OCI-LY7 (cell line): ENCODE results near the gene MYOF. TPM values are rescaled to one million over a fixed set of nuclear protein-coding genes. Genes with fewer than 3 reads are reported as not detected.

Source experiments
- BruUV-seq: library from RNA; stranded (reverse); fragments of 400-500 nt; replicated peaks from 2 replicates; lab custom pipeline; 2021; lab: Mats Ljungman, UMichigan
- CTCF ChIA-PET: fragments of 300-600 bp; sonication (Branson Sonifier 250); formaldehyde crosslinking; loops from one replicate; lab custom pipeline; 2022; ENCODE audit warnings: antibody characterized with exemption; ENCODE audit not compliant: unreplicated experiment; lab: Charles Lee
- POLR2A ChIA-PET: fragments of 300-600 bp; sonication (Branson Sonifier 250); formaldehyde crosslinking; loops from one replicate; lab custom pipeline; 2022; ENCODE audit warnings: antibody characterized with exemption; lab: Charles Lee
- DNase-seq: peaks from one replicate; pipeline ENCODE4 v3.0.0-alpha.2; 2015; ENCODE audit warnings: low spot score
- H2AFZ ChIP-seq: fragments of 200-600 bp; sonication (generic), shearing (Covaris generic); 2 replicates; pipeline ENCODE4 v1.6.1; 2014; ENCODE audit warnings: mild to moderate bottlenecking, antibody characterized with exemption, low read length, moderate library complexity
- H3K27ac ChIP-seq: fragments of 200-600 bp; sonication (generic); 2 replicates; pipeline ENCODE4 v1.5.1; 2014; ENCODE audit warnings: mixed run types, low read depth, mild to moderate bottlenecking, moderate library complexity, low read length, inconsistent platforms; ENCODE audit not compliant: poor library complexity, severe bottlenecking
- H3K36me3 ChIP-seq: fragments of 200-600 bp; sonication (generic); 2 replicates; pipeline ENCODE4 v1.6.1; 2014; ENCODE audit warnings: mild to moderate bottlenecking, antibody characterized with exemption, low read length, moderate library complexity, mixed read lengths; ENCODE audit not compliant: insufficient read depth
- H3K4me1 ChIP-seq: fragments of 200-600 bp; sonication (generic); 2 replicates; pipeline ENCODE4 v1.5.1; 2014; ENCODE audit warnings: mild to moderate bottlenecking, low read length; ENCODE audit not compliant: insufficient read depth, poor library complexity, severe bottlenecking
- H3K4me2 ChIP-seq: fragments of 200-600 bp; sonication (generic); 2 replicates; pipeline ENCODE4 v1.6.1; 2014; ENCODE audit warnings: mild to moderate bottlenecking, low read length
- H3K4me3 ChIP-seq: fragments of 200-600 bp; sonication (generic); 2 replicates; pipeline ENCODE4 v1.5.1; 2014; ENCODE audit warnings: mild to moderate bottlenecking, low read depth, low read length; ENCODE audit not compliant: poor library complexity, severe bottlenecking
- H3K79me2 ChIP-seq: fragments of 200-600 bp; sonication (generic); 2 replicates; pipeline ENCODE4 v1.6.1; 2016; ENCODE audit warnings: low read depth, mild to moderate bottlenecking, low read length, moderate library complexity, mixed read lengths; ENCODE audit not compliant: insufficient read depth
- H3K9me2 ChIP-seq: fragments of 200-600 bp; sonication (generic); 2 replicates; pipeline ENCODE4 v1.6.1; 2016; ENCODE audit warnings: mild to moderate bottlenecking, low read length, mixed read lengths; ENCODE audit not compliant: insufficient read depth
- H3K9me3 ChIP-seq: fragments of 200-600 bp; sonication (generic); 2 replicates; pipeline ENCODE4 v1.6.1; 2014; ENCODE audit warnings: mild to moderate bottlenecking, mixed run types, low read length, mixed read lengths
- H4K20me1 ChIP-seq: fragments of 200-600 bp; sonication (generic); 2 replicates; pipeline ENCODE4 v1.6.1; 2014; ENCODE audit warnings: mild to moderate bottlenecking, antibody characterized with exemption, low read length, moderate library complexity, mixed read lengths; ENCODE audit not compliant: insufficient read depth
- CTCF ChIP-seq: fragments of 200-600 bp; sonication (generic); conservative IDR thresholded peaks from 2 replicates; pipeline ENCODE4 v1.5.1; 2014; ENCODE audit warnings: mild to moderate bottlenecking, antibody characterized with exemption, low read length, moderate library complexity, mixed read lengths
- EZH2phosphoT487 ChIP-seq: fragments of 200-600 bp; sonication (generic); IDR thresholded peaks from 2 replicates; pipeline ENCODE4 v1.6.1; 2018; ENCODE audit warnings: low read depth, borderline replicate concordance, mild to moderate bottlenecking, mixed run types, antibody characterized with exemption, low read length, moderate library complexity, mixed read lengths
- intact Hi-C: fragments of 100-400 bp; cut with micrococcal nuclease; formaldehyde crosslinking; loops from one replicate; pipeline ENCODE4 v1.10.0; 2022; ENCODE audit not compliant: unreplicated experiment
- total RNA-seq, 2 experiments: library from RNA; depleted of rRNA in 1 of 2; stranded (reverse); fragments of >200 nt in 1 of 2; shearing (Covaris generic) in 1 of 2; gene quantifications; 2 replicates each; pipeline ENCODE4 v1.2.3, GENCODE V29; 2014 to 2022

The MYOF gene
- total RNA-seq, 2 experiments from 2014 or later: 0.42 TPM; not detected in 1

- H4K20me1 ChIP-seq: no peaks in the 10 kb centered on the region
- POLR2A ChIA-PET: interaction anchor here (0.7 kb wide), 1 partner anchor 12 kb away, joined by 5 read pairs; no protein-coding TSS in a partner anchor
- no peak overlapping the region for H3K27ac ChIP-seq
- no peaks in the 10 kb centered on the region for H3K9me2 ChIP-seq
- no peak overlapping the region for H3K4me3 ChIP-seq
- no peak for DNase-seq
- intact Hi-C loops: no loop called here
- H3K79me2 ChIP-seq: no peaks in the 10 kb centered on the region
- no peak overlapping the region for H3K4me2 ChIP-seq
- H3K9me3 ChIP-seq: no peaks in the 10 kb centered on the region
- no TSS peak for BruUV-seq
- no peak overlapping the region for H2AFZ ChIP-seq
- CTCF ChIA-PET: no interaction called here
- H3K36me3 ChIP-seq: no peaks in the 10 kb centered on the region
- TF ChIP-seq EZH2phosphoT487 (no peak), CTCF (peak; percentile 70)
- peaks cover 11% of the 10 kb centered on the region for H3K4me1 ChIP-seq
Observed at GRCh38 chr10:93415693-93416092, 66.4 kb downstream of the MYOF start.

GRCh38 chr10:93413252-93413689, 68.9 kb downstream of the MYOF start:
- DNase-seq: no peak
- no TSS peak for BruUV-seq
- Histone ChIP-seq H3K4me2 (no peak overlapping the region), H3K9me2 (no peaks in the 10 kb centered on the region), H4K20me1 (no peaks in the 10 kb centered on the region), H3K4me1 (peaks cover 11% of the 10 kb centered on the region), H3K4me3 (no peak overlapping the region), H2AFZ (peak overlapping the region; percentile 48), H3K27ac (no peak overlapping the region), H3K9me3 (no peaks in the 10 kb centered on the region), H3K79me2 (no peaks in the 10 kb centered on the region), H3K36me3 (no peaks in the 10 kb centered on the region)
- intact Hi-C loops: no loop called here
- CTCF ChIA-PET: no interaction called here
- TF ChIP-seq CTCF (no peak), EZH2phosphoT487 (no peak)
- POLR2A ChIA-PET: no interaction called here

GRCh38 chr10:93412801-93413200, 69.3 kb downstream of the MYOF start:
- no peak for TF ChIP-seq EZH2phosphoT487
- no peak for TF ChIP-seq CTCF
- intact Hi-C loops: no loop called here
- BruUV-seq: no TSS peak
- H3K4me1 ChIP-seq: peaks cover 11% of the 10 kb centered on the region
- H3K4me3 ChIP-seq: no peak overlapping the region
- H3K9me2 ChIP-seq: no peaks in the 10 kb centered on the region
- peak overlapping the region; percentile 48 for H2AFZ ChIP-seq
- no peaks in the 10 kb centered on the region for H3K36me3 ChIP-seq
- H3K9me3 ChIP-seq: no peaks in the 10 kb centered on the region
- ChIA-PET CTCF (no interaction called here), POLR2A (no interaction called here)
- H3K79me2 ChIP-seq: no peaks in the 10 kb centered on the region
- no peak overlapping the region for H3K27ac ChIP-seq
- peak; percentile 19 for DNase-seq
- H3K4me2 ChIP-seq: peak overlapping the region; percentile 11; the same call in 1 of the 2 replicates
- H4K20me1 ChIP-seq: no peaks in the 10 kb centered on the region
